Fibroblast of mammary gland (primary cell): Measurements from ENCODE around the gene KIF5C.

ENCODE experiments used
- DNase-seq: peaks from one replicate; pipeline ENCODE4 v3.0.0-alpha.2; 2010; ENCODE audit warnings: low read depth
- H3K4me3 ChIP-seq: 2 replicates; pipeline ENCODE4 v1.5.1; 2011; ENCODE audit warnings: low read depth, mild to moderate bottlenecking, low read length, moderate library complexity; ENCODE audit not compliant: control insufficient read depth
- CTCF ChIP-seq: conservative IDR thresholded peaks from 2 replicates; pipeline ENCODE4 v1.5.1; 2011; ENCODE audit warnings: low read depth, low read length, inconsistent platforms; ENCODE audit not compliant: control insufficient read depth, insufficient read depth

Gene KIF5C

GRCh38 chr2:148968776-148969319 lies 93.8 kb downstream of the KIF5C start:
- TF ChIP-seq CTCF: no peak
- no peak overlapping the region for H3K4me3 ChIP-seq
- DNase-seq: no peak

GRCh38 chr2:148969659-148970061 lies 94.6 kb downstream of the KIF5C start:
- no peak for DNase-seq
- H3K4me3 ChIP-seq: no peak overlapping the region
- TF ChIP-seq CTCF: no peak

- no peak for TF ChIP-seq CTCF
- no peak for DNase-seq
These were observed 95.4 kb downstream of the KIF5C start for GRCh38 chr2:148970385-148970784.

GRCh38 chr2:148971547-148971946 lies 96.5 kb downstream of the KIF5C start:
- H3K4me3 ChIP-seq: no peak overlapping the region
- TF ChIP-seq CTCF: no peak
- DNase-seq: no peak

More at GRCh38 chr2:148970385-148970784, 95.4 kb downstream of the KIF5C start:
- no peak overlapping the region for H3K4me3 ChIP-seq

- no peak for DNase-seq
- TF ChIP-seq CTCF: no peak
- no peak overlapping the region for H3K4me3 ChIP-seq
These were observed 99.1 kb downstream of the KIF5C start for GRCh38 chr2:148974095-148974494.

GRCh38 chr2:148978026-148978685 lies 103.1 kb downstream of the KIF5C start:
- TF ChIP-seq CTCF: no peak
- no peak overlapping the region for H3K4me3 ChIP-seq
- no peak for DNase-seq
